ENCODE data around the gene GPX1.

- no peak for TF ChIP-seq FOXK2 (IDR thresholded peaks at IDR 0.05)
- no peak for TF ChIP-seq BHLHE40 (IDR thresholded peaks at IDR 0.05; ENCODE audit: borderline replicate concordance)
- TF ChIP-seq SP1 (IDR thresholded peaks at IDR 0.05), result no peak
- no peak for TF ChIP-seq TARDBP (IDR thresholded peaks at IDR 0.05)
- no peak for TF ChIP-seq ZNF384 (IDR thresholded peaks at IDR 0.05)
- TF ChIP-seq LEF1 (IDR thresholded peaks at IDR 0.05; ENCODE audit: borderline replicate concordance), result no peak
- no peak for TF ChIP-seq FOXA1 (IDR thresholded peaks at IDR 0.05)
- no peak for TF ChIP-seq ELF4 (IDR thresholded peaks at IDR 0.05)
- TF ChIP-seq FOXM1 (IDR thresholded peaks at IDR 0.05; ENCODE audit: borderline replicate concordance), result no peak
- TF ChIP-seq CTBP1 (IDR thresholded peaks at IDR 0.05; ENCODE audit: borderline replicate concordance), result no peak
- TF ChIP-seq PKNOX1 (IDR thresholded peaks at IDR 0.05), result no peak
- TF ChIP-seq HDGF (IDR thresholded peaks at IDR 0.05; ENCODE audit: borderline replicate concordance), result no peak
- no peak for TF ChIP-seq ARNT (IDR thresholded peaks at IDR 0.05)
- TF ChIP-seq SUZ12 (IDR thresholded peaks at IDR 0.05), result no peak
Observed at GRCh38 chr3:49401766-49402165, 43.6 kb upstream of the GPX1 start.
